RCC 7860 (cell line): ENCODE data around the gene KLHL15.
"Not testable (repeated sequence)": the region's sequence is repeated elsewhere in the genome, so short reads cannot be mapped to it uniquely, and the experiment has no call there.

ENCODE experiments used
- DNase-seq: peaks from one replicate; pipeline ENCODE4 v3.0.0-alpha.2; 2015; ENCODE audit warnings: low spot score
- FAIRE-seq: peaks from 2 replicates; lab custom pipeline; 2012; peaks lifted over from hg19 to GRCh38; lab: Jason Lieb, UNC

KLHL15 gene

DNA sequence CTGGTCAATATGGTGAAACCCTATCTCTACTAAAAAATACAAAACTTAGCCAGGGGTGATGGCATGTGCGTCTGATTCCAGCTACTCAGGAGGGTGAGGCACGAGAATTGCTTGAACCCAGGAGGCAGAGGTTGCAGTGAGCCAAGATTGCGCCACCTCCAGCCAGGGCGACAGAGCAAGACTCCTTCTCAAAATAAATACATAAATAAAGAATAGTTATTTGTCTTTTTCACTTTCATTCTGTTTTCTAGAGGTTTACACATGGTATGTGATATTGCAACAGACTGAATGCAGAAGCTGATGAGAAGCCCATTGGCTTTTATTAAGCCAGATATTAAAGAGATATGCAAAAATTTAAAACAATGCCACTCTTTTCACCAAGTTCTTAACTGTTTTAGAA is 8.2 kb downstream of the KLHL15 start:
- DNase-seq (no peak), FAIRE-seq (no peak)

DNA sequence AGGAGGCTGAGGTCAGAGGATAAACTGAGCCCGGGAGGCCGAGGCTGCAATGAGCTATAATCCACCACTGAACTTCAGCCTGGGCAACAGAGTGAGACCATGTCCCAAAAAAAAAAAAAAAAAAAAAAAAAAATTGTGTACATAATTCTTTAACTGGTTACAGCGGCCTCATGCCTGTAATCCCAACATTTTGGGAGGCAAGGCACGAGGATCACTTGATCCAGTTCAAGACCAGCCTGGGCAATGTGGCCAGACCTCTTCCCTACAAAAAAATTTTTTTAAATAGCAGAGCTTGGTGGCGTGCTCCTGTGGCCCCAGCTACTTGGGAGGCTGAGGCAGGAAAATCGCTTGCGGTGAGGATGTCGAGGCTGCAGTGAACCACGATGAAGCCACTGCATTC is 9.3 kb downstream of the KLHL15 start:
- FAIRE-seq, result no peak
- DNase-seq, result no peak

DNA sequence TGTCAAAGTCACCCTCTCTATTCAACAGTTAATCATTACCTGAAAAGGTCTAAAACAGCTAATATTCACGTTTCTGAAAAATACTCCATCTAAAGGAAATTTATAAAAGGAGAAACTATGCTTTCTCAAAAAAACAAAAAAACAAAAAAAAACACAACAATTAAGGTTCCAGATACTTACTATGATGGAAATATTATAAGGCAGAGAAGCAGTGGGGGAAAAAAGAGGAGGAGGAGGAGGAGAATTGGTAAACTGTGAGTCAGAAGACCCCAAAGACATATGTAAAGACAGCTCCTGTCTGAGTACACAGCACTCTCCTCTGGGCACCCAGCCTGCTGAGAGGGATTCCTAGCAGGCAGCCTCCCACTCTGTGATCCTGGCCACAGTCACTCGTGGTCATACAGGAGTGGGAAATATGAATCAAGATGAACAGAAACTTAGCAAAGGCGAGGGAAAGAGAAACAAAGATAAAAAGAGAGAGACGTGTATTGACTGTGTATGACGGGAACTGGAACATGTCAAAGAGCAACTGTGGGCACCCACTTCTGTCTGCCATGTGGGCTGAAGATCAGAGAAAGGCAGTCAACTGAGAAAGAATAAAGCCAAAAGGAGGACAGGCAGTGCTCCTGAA is 12.5 kb downstream of the KLHL15 start:
- FAIRE-seq (no peak), DNase-seq (no peak)

DNA sequence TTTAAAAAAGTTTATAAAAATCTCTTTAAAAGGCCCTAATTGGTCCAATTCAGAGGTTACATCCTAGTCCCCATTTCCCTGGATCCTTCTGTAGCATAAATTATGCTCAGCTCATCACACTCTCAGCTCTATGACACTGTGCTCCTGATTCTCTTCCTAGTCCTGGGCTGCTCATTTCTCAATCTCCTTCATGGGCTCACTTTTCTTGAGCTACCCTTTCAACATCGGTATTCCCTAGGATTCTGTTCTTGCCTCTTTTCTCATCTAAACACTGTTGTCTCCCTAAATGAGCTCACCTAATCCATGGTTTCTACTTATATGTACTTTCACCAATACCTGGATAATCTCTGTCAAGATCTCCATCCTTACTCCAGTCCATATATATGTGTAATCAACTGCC is 14.7 kb downstream of the KLHL15 start:
- DNase-seq, result no peak
- no peak for FAIRE-seq

DNA sequence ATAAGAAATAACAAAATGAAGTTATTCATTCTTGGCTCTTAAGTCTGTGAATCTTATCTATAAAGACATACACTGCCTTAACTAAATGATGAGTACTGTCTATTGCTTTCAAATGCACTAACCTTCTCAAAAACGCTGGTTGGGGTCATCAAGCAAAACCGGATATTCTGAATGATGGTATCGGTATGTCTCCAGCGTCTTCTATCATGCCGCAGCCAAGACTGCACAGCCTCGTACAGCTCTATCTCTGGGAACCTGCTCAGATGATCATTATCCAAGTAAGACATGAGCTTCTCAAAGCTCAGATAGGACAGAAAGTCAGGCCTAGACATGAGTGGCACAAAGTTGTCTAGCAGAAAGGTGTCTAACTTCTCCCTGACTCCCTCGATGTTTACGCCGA is 21.1 kb downstream of the KLHL15 start:
- no peak for DNase-seq
- no peak for FAIRE-seq

DNA sequence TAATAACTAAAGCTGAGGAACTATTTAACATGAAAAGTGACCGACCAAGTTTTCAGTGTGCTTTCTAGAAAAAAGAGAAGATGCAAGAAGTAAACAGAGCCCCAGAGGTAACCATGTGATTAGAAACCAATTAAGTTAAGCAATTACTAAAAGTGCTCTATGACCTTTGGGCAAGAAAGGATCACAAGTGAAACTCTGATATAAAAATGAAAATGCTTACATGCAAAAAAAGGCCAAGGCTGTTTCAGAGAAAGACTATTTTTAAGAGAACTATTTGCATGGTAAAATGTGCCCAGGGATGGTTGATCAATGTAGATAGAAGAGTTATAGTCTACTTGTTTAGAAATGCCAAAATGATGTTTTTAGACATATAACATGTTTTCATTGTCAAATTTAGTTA is 22.0 kb downstream of the KLHL15 start:
- no peak for DNase-seq

DNA sequence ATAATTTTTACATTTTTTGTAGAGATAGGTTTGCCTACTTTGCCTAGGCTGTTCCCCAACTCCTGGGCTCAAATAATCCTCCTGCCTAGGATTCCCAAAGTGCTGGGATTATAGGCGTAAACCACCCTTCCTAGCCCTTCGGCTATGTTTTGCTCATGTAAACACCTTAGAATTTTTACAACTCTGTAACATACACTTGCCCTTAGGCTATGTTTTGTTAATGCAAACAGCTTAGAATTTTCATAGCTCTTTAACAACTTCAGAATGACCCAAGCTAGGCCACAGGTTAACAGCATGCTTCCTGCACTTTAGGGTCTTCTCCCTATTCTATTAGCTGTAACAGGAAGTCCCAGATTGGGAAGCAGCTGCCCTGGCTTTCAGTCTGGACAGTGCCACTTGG is 24.2 kb downstream of the KLHL15 start:
- FAIRE-seq (no peak), DNase-seq (no peak)

More for the DNA sequence above, 22.0 kb downstream of the KLHL15 start:
- no peak for FAIRE-seq

DNA sequence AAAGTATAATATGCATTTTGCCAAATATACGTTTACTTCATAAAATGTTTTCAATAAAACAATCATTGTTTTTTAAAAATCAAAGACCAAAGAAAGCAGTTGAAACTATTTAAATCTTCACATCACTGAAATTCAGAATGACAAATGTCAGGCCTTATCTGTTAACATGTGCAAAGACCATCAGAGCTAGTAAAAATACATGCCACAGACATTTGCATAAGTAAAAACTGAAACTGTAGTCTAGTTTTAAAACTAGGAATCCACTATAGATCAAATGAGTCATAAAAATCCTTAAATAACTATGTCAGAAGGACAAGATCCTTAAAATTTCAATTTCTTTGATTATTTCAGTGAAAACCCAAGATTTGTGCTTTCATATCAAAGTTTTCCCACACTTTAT is 24.8 kb downstream of the KLHL15 start:
- FAIRE-seq, result no peak
- no peak for DNase-seq

DNA sequence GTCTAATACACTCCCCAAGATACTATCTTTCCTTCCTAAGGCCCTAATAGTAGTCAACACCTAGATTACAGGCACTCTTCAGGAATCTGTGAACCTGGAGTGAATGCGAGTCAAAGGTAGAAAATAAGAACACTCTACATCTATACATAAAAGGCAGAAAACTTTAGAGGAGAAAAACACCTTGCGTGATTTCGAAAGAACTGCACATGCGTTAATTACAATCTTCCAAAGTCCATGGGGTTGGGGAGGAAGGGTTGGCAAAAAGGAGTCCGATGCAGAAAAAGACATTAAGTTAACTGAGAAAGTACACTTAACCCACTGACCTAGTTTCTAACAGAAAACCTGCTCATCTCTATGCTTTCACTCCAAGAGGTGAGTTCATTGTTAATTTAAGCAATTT is 27.3 kb downstream of the KLHL15 start:
- no peak for DNase-seq
- no peak for FAIRE-seq

DNA sequence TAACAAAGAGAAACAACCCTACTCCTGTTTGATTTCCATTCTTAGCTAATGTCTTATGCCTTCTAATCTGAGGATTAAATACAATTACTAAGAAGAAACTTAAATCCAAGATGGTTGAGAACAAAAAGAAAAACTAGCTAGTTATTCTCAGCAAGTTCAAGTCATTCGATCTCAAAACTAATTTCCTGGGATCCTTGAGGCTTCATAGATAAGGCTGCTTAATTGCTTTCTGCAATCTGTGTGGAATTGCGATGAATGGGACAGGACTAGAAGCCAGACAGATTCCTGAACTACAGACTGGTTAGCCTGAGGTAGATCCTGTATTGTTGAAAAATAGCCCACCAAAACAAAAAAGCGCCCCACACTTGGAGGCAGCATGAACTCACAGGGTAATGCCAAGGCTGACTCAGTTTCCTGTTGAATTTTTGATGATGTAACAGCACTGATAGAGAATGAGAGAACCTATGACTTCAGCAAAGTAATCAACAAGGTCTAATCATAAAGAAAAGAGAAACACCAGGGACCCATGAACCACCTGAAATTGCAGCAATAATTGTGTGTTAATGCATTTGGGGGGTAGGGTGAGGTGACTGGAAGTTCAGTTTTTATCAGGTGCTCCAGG is 33.9 kb downstream of the KLHL15 start:
- FAIRE-seq (no peak), DNase-seq (no peak)

DNA sequence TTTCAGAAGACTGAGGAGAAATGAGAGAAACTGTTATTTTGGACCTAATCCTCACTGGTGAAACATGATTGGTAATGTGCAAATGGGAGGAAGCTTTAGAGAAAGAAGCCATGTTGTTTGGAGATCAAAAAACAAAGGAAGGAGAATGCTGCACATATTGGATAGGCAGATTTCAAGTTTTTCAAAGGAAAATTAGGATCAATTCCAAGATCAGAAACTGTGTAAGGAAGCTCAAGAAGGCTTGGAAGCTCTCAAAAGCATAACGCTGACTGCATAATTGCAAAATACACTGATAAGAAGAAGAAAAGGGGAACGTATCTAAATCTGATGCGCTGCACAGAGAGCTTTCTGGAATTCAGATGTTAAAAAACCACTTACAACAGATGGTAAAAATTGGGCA is 34.6 kb downstream of the KLHL15 start:
- DNase-seq, result no peak
- FAIRE-seq, result no peak

DNA sequence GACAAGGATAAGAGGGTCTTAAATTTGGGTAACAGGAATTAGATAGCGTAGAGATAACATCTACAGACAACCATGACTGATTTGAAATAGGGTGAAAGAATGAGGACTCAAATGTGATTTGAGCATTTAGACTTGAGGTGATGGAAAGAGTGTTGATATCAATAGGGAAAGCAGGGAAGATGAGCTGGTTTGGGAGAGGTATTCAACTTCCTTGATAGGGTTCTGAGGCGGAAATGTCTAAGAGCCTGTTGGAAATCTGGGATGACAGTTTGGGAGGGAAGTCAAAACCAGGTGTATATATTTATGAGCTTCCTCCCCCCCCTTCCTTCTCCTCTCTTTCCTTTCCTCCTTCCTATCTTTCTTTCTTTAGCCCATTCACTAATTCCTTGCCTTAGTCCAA is 36.5 kb downstream of the KLHL15 start:
- no peak for DNase-seq
- no peak for FAIRE-seq

DNA sequence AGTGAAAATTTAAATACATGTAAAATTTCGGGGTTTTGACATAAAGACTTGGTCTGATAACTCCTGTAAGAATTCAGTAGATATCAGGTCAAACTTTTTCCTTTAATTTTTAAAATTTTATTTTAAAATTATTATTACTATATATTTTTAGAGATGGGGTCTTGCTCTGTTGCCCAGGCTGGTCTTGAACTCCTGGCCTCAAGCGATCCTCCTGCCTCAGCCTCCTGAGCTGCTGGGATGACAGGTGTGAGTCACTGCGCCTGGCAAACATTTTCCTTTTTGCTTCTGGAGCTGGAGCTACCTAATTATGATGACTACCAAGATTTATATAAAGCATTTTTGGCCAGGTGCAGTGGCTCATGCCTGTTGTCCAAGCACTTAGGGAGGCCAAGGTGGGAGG is 37.3 kb downstream of the KLHL15 start:
- DNase-seq (no peak), FAIRE-seq (no peak)

DNA sequence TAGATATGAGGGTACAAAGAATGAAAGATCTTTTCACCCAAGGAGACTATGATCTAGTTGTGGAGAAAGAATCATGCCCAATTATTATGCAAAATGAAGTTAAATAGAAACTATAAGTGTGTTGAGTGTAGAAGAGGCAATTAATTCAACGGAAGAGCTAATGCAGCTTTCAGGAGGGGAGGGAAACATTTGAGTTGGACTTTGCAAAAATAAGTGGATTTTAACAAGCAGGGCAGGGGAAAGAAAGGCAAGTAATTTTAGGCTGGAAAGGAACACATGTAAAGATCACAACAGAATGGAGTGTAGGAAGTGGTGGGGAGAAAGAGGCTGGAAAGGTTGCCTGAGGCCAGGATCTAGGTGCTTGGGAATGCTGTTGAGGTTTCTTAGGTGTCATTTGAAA is 44.1 kb downstream of the KLHL15 start:
- FAIRE-seq (no peak), DNase-seq (no peak)

DNA sequence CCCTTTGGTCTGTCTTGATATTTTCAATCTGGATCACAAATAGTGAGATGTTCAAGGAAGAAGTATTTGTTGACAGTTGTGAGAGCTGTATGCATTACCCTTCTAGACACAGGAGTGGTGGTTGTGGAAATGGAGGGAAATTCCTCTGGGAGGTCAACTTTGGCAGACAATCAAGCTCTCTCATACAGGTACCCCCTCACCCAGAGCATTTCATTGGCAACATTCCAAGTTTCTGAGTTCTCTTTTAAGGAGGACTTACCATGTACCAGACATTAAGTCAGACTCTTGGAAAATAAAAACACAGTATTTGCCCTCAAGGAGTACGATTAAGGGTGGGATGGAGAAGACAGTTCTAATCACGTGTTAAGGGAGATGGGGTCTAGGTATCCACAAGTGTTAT is 45.3 kb downstream of the KLHL15 start:
- DNase-seq (no peak), FAIRE-seq (no peak)

DNA sequence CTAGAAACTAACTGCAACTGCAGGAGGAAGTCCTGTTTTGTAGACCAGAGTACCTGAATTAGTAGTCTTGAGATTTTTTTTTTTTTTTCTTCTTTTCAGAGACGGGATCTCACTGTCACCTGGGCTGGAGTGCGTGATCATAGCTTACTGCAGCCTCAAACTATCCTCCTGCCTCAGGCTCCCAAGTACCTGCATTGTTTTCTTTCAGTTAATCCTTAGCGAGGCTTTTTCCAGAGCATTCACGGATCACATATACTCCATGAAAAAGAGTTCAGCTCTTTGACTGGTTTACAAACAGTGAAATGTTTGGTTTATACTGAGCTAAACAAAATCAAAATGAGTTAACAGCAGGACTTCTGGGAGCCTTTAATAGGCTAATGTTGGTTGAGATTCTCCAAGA is 45.8 kb downstream of the KLHL15 start:
- DNase-seq (no peak), FAIRE-seq (no peak)

DNA sequence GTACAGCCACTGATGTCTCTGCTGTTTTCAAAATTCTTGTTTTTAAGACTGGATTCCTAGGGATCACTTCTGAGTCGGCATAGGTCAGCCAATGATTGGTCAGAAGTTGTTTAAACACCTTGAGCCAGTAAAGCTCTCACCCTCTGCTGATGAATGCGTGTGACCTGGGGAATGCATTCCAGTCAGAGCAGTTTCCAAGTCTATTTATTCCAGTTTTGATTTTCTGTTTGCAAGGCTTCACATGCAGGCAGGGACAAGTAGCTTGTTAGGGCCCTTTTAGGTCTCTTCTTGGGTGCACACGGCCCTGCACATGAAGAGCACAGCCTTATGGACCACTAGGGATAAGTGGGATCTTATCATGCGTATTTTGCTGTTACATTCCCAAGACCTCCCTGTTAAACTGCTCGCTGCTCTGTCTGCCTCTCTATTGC is 47.0 kb downstream of the KLHL15 start:
- DNase-seq (no peak), FAIRE-seq (no peak)

DNA sequence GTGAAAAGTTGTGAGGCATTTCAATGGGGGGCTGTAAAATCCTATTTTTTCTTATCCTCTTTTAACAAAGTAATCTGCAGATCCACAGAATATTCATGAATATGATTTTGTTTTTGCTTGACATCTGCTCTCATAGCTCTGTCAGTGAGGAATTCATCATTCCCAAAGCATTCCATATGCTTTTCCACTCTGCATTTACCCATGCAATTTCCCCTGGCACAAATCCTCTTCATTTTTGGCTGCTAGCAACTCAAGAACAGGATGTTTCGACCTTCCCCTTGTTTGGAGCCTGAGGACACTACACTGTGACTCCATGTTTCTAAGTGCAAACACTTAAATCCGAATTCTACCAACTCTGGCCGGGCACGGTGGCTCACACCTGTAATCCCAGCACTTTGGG is 48.5 kb downstream of the KLHL15 start:
- no peak for DNase-seq
- FAIRE-seq, result no peak

DNA sequence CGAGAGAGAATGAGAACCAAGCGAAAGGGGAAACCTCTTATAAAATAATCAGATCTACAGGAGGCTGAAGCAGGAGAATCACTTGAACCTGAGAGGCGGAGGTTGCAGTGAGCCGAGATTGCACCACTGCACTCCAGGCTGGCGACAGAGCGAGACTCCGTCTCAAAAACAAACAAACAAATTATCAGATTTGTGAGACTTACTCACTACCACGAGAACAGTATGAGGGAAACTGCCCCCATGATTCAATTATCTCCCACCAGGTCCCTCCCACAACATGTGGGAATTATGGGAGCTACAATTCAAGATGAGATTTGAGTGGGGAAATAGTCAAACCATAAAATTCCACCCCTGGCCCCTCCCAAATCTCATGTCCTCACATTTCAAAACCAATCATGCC is 61.4 kb downstream of the KLHL15 start:
- FAIRE-seq, DNase-seq: not testable (repeated sequence)

DNA sequence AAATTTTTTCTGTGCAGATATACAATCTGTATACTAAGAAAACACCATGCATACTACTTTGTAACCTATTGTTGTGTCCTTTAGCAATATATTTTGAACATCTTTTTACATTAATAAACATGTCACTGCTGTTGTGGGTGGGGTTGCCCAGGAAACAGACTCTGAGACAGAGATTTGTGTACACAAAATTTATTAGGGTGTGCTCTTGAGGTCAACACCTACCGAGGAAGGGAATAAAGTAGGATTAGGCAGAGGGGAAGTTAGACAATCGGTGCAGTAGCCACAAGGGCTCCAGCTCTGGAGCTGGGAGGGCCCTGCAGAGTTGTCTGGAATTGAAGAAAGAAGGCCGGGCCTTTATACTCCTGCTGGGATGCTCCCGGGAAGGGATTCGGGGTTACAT is 62.8 kb downstream of the KLHL15 start:
- no peak for FAIRE-seq
- no peak for DNase-seq

DNA sequence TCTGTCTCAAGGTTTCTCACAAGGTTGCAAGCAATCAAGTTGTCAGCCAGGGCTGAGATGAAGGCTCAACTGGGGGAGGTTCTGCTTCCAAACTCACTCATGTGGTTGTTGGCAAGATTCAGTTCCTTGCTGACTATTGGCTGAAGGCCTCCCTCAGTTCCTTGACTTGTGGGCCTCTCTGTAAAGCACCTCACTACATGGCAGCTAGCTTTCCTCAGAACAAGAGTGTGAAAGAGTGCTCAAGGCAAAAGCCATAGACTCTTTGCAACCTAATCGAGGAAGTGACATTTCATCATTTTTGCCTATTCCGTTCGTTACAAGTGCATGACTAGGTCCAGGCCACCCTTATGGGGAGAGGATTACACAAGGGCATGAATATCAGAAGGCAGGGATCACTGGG is 67.2 kb downstream of the KLHL15 start:
- FAIRE-seq (no peak), DNase-seq (no peak)

DNA sequence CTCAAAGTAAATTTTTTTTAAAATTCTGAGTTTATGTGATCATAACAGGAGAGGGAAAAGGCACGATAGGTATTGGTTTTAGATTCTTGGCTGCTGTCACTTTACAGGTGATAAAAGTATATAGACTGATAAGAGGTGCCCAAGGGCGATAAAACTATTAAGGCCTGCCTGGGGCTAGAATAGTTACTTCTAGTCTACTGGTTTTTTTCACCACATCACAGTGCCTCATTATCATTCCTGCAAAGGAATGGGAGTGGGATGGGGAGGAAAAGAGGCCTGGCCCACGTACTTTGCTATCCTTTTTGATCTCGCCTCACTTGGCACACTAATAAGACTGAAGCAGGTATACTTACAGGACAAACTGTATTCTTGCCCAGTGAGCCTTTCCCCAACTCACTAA is 72.6 kb downstream of the KLHL15 start:
- FAIRE-seq (no peak), DNase-seq (no peak)

DNA sequence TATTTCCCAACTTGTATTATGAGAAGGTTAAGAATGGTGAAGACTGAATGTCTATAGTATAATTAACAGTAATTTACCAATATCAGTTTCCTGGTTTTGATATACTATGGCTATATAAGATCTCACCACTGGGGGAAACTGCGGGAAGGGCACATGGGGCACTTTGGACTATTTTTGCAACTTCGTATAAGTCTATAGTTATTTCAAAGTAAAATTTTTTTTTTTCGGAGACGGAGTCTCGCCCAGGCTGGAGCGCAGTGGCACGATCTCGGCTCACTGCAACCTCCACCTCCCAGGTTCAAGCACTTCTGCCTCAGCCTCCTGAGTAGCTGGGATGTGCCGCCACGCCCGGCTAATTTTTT is 73.1 kb downstream of the KLHL15 start:
- no peak for FAIRE-seq
- no peak for DNase-seq
